Measurements from ENCODE around the gene TMEM151A. TPM values are rescaled to one million over a fixed set of nuclear protein-coding genes. Genes with fewer than 3 reads are reported as not detected.
"Not testable (repeated sequence)": the region's sequence is repeated elsewhere in the genome, so short reads cannot be mapped to it uniquely, and the experiment has no call there.

Gene TMEM151A
- total RNA-seq, 3 donors from 2014 or later = 0.16 to 1.6 (median 0.33) TPM

DNA sequence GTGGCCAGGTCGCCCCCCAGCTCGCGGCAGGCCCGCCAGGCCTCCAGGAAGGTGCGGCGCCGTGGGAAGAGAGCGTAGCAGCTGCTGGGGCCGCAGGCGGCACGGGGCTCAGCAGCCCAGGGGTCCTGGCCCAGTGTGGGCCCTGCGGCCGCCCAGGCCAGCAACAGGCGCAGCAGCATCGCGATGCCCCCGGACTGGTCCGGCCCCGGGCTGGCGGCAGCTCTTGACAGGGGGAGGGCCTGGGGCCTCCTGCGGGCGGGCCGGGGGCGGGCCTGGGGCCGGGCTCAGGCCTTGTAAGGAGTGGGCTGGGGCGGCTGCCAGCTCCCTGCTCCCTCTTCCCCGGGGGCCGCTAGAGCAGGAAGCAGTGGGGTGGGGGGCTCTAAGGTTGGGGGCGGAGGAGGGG is 25.2 kb downstream of the TMEM151A start, which contains the start of gene CD248:
CD248 (minus strand) TSS at position 196 of the 403 bp plus-strand sequence; CDS start at position 179, 17 bp downstream.
- TF ChIP-seq POLR2A (IDR thresholded peaks at IDR 0.05) (no peak), POLR2AphosphoS5 (IDR thresholded peaks at IDR 0.05) (no peak)
- TF ChIP-seq, protein P1, sequence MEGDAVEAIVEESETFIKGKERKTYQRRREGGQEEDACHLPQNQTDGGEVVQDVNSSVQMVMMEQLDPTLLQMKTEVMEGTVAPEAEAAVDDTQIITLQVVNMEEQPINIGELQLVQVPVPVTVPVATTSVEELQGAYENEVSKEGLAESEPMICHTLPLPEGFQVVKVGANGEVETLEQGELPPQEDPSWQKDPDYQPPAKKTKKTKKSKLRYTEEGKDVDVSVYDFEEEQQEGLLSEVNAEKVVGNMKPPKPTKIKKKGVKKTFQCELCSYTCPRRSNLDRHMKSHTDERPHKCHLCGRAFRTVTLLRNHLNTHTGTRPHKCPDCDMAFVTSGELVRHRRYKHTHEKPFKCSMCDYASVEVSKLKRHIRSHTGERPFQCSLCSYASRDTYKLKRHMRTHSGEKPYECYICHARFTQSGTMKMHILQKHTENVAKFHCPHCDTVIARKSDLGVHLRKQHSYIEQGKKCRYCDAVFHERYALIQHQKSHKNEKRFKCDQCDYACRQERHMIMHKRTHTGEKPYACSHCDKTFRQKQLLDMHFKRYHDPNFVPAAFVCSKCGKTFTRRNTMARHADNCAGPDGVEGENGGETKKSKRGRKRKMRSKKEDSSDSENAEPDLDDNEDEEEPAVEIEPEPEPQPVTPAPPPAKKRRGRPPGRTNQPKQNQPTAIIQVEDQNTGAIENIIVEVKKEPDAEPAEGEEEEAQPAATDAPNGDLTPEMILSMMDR (IDR thresholded peaks at IDR 0.05) = no peak
- peak within 1 kb of the TSS; percentile 67 to 95 for H3K27ac ChIP-seq
- H3K4me3 ChIP-seq = peak within 1 kb of the TSS; percentile 53 to 77 (median 64)
- no peaks in the 10 kb centered on the region for H3K36me3 ChIP-seq
- peaks cover 13 to 14% of the 10 kb centered on the region in 2 donors for H3K4me1 ChIP-seq
- intact Hi-C loops (cut with DNase I; ENCODE audit: low total_unique reads) = no loop called here
- DNase-seq (ENCODE audit: low spot score in 2 of 2) = no peak
- H3K27me3 ChIP-seq = peaks cover 3% of the 10 kb centered on the region in 2 donors
- no peaks in the 10 kb centered on the region for H3K9me3 ChIP-seq

- H3K27me3 ChIP-seq = peaks cover 3% of the 10 kb centered on the region in 2 donors
- DNase-seq (ENCODE audit: low spot score in 2 of 2) = no peak
- H3K4me3 ChIP-seq = peak overlapping the region; percentile 53 to 77 (median 64)
- peak overlapping the region; percentile 67 to 95 for H3K27ac ChIP-seq
- H3K9me3 ChIP-seq = no peaks in the 10 kb centered on the region
- no peak for TF ChIP-seq POLR2AphosphoS5 (IDR thresholded peaks at IDR 0.05)
- TF ChIP-seq, protein P1 (IDR thresholded peaks at IDR 0.05) = no peak
- TF ChIP-seq POLR2A (IDR thresholded peaks at IDR 0.05) = no peak
- peaks cover 14 to 16% of the 10 kb centered on the region in 2 donors for H3K4me1 ChIP-seq
- intact Hi-C loops (cut with DNase I; ENCODE audit: low total_unique reads) = no loop called here
- no peaks in the 10 kb centered on the region for H3K36me3 ChIP-seq
Observed at GRCh38 chr11:66317322-66317722, 25.6 kb downstream of the TMEM151A start.

DNA sequence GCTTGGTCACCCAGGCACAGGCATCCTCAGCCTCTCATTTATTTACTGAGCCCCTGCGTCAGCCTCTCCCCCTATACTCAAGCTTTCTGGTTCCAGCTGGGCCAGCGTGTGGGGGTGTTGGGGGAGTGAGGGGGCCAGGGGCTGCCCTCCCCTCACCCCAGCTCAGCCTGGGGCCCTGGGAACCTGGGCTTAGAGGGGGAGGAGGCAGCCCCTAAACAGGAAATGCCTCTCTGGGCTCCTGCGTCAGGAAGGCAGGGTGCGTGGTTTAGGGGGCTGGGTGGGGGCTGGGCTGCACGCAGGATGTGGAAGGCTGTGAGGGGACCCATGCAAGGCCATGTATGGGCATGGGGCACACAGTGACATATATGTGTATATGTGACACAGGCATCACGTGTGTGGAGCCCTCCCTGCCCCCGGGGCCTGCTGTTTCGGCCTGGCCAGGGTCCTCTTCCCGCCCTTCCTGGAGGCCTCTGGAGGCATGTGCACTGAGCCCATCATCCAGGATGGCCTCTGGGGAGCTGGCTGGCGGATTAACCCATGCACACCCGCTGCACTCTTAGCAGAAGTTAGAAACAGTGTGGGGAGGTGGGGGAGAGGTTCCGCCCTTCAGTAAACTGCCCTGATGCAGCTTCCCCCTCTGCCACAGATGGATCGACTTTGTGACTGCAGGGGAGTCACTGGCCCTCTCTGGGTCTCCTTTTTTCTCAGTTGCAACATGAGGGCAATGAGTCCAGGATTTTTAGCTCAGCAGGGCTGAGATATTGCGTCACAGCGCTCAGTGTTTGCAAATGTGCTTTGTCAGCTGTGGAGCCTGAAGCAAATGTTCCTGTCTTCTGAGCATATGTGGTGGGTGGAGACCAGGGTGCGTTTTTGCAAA is 26.3 kb downstream of the TMEM151A start:
- intact Hi-C loops (cut with DNase I; ENCODE audit: low total_unique reads) = no loop called here
- no peaks in the 10 kb centered on the region for H3K9me3 ChIP-seq
- H3K4me1 ChIP-seq = peaks cover 14 to 16% of the 10 kb centered on the region in 2 donors
- H3K27ac ChIP-seq = peak overlapping the region; percentile 67 to 95
- H3K27me3 ChIP-seq = peaks cover 3% of the 10 kb centered on the region in 2 donors
- peak overlapping the region; percentile 53 to 77 (median 64) for H3K4me3 ChIP-seq
- H3K36me3 ChIP-seq = no peaks in the 10 kb centered on the region
- TF ChIP-seq POLR2AphosphoS5 (IDR thresholded peaks at IDR 0.05) (peak in 2 of 3 donors; percentile 34 to 76), POLR2A (IDR thresholded peaks at IDR 0.05) (no peak)
- no peak for DNase-seq (ENCODE audit: low spot score in 2 of 2)

GRCh38 chr11:66318600-66318970 is 26.9 kb downstream of the TMEM151A start:
- Histone ChIP-seq H3K9me3 (no peaks in the 10 kb centered on the region), H3K27me3 (peaks cover 3% of the 10 kb centered on the region in 2 donors), H3K27ac (peak overlapping the region; percentile 33 to 95), H3K4me3 (no peak overlapping the region), H3K4me1 (peaks cover 13 to 14% of the 10 kb centered on the region in 2 donors), H3K36me3 (no peaks in the 10 kb centered on the region)
- TF ChIP-seq POLR2A (IDR thresholded peaks at IDR 0.05) = no peak
- DNase-seq (ENCODE audit: low spot score in 2 of 2) = no peak
- intact Hi-C loops (cut with DNase I; ENCODE audit: low total_unique reads) = no loop called here

- H3K4me3 ChIP-seq; H3K9me3 ChIP-seq; H3K36me3 ChIP-seq; DNase-seq (ENCODE audit: low spot score in 2 of 2); H3K27ac ChIP-seq; intact Hi-C loops (cut with DNase I; ENCODE audit: low total_unique reads); H3K27me3 ChIP-seq: not testable (repeated sequence)
- peaks cover 11 to 14% of the 10 kb centered on the region in 2 donors for H3K4me1 ChIP-seq
Observed at GRCh38 chr11:66320289-66320688, 28.6 kb downstream of the TMEM151A start.

GRCh38 chr11:66320748-66321147 is 29.1 kb downstream of the TMEM151A start:
- H3K27ac ChIP-seq; H3K36me3 ChIP-seq; H3K4me3 ChIP-seq; H3K9me3 ChIP-seq; DNase-seq (ENCODE audit: low spot score in 2 of 2); H3K27me3 ChIP-seq; intact Hi-C loops (cut with DNase I; ENCODE audit: low total_unique reads): not testable (repeated sequence)
- H3K4me1 ChIP-seq = peaks cover 11 to 14% of the 10 kb centered on the region in 2 donors

GRCh38 chr11:66321606-66322005 is 29.9 kb downstream of the TMEM151A start:
- intact Hi-C loops (cut with DNase I; ENCODE audit: low total_unique reads) = no loop called here
- TF ChIP-seq POLR2AphosphoS5 (IDR thresholded peaks at IDR 0.05) = no peak
- TF ChIP-seq, protein P1 (IDR thresholded peaks at IDR 0.05) = no peak
- TF ChIP-seq POLR2A (IDR thresholded peaks at IDR 0.05) = no peak
- H3K36me3 ChIP-seq = no peaks in the 10 kb centered on the region
- no peak for DNase-seq (ENCODE audit: low spot score in 2 of 2)
- H3K27ac ChIP-seq = peak overlapping the region in 1 of 2 donors; percentile 75
- H3K9me3 ChIP-seq = no peaks in the 10 kb centered on the region
- H3K4me1 ChIP-seq = peaks cover 11 to 14% of the 10 kb centered on the region in 2 donors
- H3K4me3 ChIP-seq = no peak overlapping the region
- peaks cover 0 to 1% of the 10 kb centered on the region in 2 donors for H3K27me3 ChIP-seq
